ENCODE results near the gene GRM4.
"Not testable (repeated sequence)": the region's sequence is repeated elsewhere in the genome, so short reads cannot be mapped to it uniquely, and the experiment has no call there.

The GRM4 gene

DNA sequence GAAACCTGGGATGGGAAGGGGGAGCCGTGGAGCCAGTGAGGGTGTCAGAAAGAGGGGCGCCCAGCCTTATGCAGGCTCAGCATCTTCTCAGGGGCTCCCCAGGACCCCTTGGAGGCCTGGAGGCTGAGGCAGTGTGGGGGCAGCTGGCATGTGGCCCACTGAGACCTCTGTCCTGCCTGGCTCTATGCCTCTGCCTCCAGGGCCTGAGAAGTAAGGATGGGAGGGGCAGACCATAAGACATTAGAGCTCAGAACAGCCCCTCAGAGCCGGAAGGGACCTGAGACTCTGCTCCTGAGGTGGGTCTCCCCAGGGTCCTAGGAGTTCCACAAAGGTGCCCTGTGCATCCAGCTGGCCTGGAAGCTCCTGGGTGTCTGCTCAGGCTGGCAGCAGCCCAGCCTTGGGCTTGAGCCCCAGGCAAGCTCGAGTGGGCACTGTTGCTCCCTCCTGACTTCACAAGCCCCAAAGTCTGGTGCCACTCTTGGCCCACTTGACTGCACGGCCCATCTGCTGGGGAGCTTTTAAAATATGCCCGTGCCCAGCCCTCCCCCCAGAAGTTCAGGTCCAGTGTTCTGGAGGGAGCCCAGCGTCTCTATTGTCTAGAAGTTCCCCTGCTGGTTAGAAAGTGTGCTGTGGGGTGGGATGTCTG lies 126.8 kb downstream of the GRM4 start:
- DNase-seq: no peak

DNA sequence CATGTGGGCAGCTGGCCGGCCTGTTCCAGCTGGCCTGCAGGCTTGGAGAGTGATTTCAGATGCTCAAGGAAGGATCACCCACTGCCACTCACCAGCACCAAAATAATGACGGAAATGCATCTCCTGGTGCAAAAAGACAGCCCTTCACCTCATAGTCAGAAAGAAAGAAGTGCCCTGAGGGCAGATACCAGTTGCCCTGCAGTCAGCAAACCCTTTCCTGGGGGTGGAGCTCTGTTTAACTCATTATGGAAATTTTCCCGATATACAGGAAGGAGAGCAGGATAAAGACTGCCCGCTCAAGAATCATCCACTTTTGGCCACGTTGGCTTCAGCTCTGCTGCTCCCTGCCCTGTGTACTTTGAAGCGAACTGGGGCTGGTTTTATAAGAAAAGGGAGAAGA lies 127.9 kb downstream of the GRM4 start:
- no peak for DNase-seq

DNA sequence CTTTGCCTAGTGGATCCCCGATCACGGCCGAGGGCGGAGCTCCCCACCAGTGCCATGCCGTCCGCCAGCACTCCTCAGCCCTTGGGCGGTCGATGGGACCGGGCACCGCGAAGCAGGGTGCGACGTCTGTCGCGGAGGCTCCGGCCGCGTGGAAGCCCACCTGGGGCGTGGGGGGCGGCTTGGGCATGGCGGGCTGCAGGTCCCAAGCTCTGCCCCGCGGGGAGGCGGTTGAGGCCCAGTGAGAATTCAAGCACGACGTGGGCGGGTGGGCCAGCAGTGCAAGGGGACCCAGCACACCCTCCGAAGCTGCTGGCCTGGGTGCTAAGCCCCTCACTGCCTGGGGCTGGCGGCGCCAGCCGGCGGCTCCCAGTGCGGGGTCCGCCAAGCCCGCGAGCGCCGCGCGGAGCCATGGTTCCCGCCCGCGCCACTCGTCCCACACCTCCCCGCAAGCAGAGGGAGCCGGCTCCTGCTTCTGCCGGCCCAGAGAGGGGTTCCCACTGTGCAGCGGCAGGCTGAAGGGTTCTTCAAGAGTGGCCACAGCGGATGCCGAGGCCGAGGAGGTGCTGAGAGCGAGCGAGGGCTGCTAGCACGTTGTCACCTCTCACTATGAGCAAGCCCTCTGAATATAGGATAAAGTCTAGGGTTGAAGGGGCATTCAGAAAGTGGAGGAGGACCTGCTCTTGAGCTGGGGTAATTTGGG lies 128.6 kb downstream of the GRM4 start:
- DNase-seq: no peak

DNA sequence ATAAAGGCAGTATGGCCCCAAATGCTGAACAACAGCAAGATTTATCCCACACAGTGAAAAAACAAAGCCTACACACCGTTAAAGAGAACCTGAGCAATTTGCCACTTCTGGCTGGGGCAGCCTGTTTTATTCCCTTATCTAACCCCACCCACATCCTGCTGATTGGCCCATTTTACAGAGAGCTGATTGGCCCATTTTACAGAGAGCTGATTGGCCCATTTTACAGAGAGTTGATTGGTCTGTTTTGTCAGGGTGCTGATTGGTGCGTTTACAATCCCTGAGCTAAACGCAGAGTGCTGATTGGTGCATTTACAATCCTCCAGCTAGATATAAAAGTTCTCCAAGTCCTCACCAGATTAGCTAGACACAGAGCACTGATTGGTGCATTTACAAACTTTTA lies 129.3 kb downstream of the GRM4 start:
- not testable (repeated sequence) for DNase-seq

DNA sequence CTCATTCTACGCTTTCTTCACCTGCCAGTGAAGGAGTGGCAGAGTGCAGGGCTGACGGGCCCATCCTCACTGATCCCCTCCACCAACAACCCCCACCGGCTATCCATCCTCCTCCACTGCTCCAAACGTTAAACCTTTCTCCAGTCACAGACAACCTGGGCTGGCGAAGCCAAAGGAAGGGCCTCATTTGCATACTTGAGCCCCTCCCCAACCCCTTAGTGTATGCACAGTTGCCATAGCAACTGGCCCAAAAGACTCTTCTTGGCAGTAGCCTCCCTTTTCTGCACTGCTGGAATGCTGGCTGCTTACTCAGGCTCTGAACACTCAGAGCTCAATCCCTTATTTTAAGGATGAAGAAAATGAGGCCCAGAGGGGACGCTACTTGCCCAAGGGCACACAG lies 130.3 kb downstream of the GRM4 start:
- DNase-seq: no peak

DNA sequence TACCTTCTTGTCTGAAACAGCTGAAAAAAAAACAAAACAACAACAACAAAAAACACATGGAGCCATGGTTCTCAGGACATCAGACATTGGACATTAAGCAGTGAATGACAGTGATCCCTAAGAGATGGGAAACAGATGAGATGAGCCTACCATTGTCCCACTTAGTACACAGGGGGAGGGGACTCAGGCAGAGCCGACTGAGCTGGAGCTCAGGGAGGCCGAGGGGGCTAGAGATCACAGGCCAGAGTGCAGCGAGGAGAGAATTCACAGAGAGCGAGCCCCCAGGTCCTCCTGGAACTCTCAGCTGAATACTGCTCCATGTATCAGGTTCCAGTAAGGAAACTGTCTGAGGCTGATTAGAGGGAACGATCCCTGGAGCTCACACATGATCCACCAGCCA lies 134.6 kb downstream of the GRM4 start:
- DNase-seq: no peak

DNA sequence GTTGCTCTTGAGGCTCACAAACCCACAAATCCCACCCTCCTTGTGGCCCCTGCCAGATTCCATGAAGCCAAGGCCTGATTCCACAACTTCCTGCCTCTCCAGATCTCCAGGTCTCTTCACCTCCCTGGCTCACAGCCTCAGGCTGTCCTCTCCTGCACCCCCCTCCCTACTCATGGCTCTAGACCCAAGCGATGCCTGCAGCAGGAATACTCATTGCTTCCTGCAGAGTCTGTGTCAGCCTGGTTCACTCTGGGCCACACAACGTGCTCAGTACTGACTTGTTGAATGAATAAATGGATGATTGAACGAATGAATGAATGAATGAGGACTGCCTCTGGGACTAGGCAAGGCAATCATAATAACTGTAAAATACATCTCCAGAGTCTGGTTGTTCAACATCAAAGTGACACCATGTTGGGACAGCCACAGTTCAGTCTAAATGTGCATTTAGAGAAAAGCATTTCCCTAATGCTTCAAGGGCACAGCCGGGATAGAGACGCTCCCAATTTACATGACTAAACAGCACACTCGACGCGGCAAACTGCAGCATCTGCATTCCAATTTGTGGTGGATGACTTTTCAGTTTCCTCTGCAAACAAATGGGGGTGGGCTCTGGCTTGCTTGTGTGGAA lies 139.9 kb downstream of the GRM4 start:
- DNase-seq: no peak

DNA sequence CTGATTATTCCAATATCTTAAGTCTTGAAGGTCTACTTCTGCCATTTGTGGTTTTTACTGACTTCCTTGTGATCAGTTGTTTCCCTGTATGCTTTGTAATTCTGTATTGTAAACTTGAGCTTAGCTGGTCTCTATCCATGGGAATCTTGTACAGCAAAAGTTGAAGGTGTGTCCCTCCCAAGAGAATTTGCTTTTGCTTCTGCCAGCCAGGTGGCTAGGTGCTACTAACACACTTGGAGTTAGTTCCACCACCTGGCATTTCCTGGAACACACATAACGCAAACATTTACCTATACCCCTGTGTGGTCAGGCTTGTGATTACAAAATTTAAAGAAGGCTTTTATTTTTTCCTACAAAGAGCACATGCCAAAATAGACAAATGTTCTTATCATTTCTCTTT lies 141.2 kb downstream of the GRM4 start:
- DNase-seq: no peak

DNA sequence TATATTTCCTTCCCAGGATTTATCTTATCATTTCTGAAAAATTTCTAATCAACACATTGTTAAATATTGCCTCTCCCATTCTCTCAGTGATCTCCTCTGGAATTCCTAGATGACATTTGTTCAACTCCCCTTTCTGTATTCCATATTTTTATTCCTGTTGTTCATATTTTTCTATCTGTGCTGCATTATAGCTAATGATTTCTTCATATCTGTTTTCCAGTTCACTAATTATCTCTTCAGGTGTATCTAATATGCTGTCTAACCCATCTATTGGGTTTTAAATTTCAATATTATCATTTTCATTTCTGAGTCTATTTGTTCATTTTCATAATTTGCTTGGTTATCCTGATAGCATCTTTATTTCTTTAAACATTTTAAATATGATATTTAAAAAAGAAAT lies 141.9 kb downstream of the GRM4 start:
- no peak for DNase-seq

DNA sequence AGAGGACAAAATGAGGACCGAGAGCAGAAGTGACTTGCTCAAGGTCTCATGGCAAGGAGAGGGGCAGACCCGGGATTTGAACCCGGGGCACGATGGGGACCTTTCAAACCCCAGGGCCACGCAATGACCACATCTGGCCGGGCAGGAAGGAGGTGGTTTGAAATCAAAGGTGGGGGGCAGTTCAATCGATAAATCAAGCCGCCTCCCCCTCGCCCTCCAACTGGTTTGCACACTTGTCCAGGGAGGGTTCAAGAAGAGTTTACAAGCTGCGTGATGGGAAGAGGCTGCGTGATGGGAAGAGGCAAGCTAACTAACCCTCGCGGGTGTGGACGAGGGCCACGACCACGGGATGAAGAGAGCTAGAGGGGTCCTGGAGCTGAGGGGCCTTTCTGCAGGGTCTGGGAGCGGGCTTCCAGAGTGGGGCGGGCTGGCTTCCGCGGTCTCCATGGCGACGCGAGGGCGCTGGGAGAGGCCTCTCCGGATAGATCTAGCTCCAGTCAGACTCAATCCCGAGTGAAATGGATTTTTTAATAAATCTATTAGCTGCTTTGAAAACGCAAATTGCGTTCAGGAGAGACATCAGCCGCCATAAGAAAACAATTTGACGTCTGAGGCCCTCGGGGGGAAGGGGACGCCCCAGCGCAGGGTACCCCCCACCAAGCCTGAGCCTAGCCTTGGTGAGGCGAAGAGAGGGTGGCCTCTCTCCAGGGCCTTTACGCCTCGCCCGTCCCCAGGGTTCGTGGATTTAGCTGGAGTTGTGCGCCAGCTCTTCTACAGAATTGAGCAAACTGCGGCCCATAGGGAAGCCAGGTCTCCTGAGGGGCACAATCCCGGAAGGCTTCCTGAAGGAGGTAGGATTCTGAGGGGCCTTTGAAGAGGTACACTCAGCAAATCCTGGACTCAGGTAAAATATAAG lies 143.9 kb downstream of the GRM4 start:
- DNase-seq: no peak

DNA sequence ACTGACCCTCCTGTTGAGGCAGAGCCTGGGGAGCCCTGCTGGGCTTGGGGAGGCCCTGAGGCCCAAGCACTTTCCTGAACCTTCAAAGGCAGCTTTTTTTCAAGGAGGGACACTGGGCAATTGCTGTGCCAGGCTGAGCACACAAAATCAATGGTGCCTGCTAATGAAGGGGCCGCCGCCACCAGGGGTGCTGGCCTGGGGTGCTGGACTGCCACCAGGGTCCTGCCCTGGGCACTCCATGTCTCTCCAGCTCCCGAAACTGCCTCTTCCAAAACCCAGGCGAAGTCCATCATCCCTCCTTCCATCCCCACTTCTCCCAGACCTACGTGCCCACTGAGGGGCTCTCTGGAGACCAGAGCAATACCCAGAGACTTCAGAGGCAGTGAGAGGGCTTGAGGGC lies 145.6 kb downstream of the GRM4 start:
- DNase-seq: no peak

DNA sequence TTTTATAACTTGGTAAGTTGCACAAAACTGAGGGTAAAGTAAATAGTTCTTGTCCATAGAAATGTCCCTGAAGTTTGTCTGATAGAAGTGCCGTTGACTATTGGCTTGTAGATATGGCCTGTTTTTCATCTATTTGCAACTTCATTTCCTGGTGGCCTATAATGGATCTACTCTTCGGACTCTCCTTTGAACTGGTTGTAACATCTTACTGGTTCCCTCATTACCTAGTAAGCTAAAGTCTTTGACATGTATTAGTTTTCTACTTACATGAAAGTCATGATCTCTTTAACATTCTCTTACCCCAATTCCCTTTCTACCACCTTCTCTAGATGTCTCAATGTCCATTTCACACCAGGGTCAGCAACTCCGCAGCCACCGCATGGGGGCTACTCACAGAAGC lies 146.3 kb downstream of the GRM4 start:
- no peak for DNase-seq

DNA sequence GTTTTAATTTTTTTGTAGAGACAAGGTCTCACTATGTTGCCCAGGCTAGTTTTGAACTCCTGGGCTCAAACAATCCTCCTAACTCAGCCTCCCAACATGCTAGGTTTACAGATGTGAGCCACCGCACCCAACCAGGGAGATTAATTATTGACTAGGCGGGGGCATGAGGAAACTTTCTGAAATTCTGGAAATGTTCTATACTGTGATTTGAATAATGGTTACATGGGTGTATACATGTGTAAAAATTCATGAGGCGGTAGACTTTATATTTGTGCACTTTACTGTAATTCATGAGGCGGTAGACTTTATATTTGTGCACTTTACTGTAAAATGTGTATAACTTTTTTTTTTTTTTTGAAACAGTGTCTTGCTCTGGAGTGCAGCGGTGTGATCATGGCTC lies 147.2 kb downstream of the GRM4 start:
- no peak for DNase-seq

DNA sequence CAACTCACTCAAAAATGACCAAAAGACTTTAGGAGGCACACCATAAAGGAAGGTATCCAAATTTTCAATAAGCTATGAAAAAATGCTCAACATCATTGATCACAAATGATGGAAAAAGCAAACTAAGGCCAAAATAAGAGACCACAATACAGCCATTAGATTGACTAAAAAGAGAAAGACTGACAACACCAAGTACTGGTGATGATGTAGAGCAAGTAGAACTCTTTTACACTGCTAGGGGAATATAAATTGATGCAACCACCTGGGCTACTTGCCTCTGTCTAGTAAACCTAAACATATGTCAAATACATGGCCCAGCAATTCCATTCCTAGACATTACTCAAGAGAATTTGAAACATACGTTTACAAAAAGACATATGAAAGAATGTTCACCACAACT lies 148.6 kb downstream of the GRM4 start:
- no peak for DNase-seq

DNA sequence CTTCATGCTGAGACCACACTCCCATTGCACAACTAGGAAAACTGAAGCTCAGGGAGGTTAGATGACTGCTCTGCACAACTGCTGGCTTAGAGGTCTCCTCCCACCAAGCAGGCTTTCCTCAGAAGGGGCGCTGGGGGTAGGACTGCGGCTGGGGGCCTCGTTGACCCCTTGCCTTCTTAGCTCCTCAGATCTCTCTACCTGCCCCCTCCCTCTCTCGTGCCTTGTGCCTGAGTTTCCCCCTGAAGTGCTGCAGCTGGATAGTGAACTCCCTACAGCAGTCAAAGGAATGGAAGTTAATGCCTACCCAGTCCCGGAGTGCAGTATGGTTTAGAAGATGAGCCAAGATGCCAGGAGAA lies 149.8 kb downstream of the GRM4 start:
- no peak for DNase-seq

DNA sequence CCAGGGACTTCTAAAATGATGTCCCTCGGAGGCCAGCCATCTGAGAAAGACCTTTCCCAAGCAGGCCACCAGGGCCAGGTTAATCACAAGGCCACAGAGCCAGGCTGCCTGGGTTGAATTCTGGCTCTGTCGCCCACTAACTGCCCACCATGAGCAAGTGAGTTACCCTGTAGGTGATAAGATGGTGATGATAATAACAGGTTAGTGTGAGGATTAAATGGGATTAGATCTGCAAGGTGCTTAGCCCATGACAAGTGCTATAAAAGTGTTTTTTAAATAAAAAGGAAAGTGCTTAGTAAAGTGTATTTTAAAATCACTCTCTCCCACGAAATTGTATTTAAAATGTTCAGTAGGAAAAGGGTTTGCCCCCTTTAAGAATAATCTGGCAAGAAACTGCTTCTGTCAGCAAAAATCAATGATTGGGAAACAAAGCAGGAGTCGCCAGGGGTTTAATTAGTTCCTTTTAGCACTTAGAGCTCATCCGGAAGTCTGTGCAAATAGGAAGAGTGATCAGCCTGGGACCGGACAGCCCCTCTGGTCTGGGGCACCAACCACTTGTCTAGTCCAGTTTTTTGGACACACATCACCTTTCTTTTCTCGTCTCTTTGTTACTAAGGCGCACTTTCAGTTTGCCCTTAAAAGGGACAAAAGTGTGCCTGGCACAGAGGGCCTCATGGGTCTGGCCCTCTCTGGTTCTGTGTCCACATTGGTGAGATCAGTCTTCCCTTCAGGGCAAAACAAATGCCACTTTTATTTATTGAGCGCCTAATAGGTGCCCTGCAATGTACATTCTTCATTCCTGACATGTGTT lies 150.4 kb downstream of the GRM4 start:
- no peak for DNase-seq

DNA sequence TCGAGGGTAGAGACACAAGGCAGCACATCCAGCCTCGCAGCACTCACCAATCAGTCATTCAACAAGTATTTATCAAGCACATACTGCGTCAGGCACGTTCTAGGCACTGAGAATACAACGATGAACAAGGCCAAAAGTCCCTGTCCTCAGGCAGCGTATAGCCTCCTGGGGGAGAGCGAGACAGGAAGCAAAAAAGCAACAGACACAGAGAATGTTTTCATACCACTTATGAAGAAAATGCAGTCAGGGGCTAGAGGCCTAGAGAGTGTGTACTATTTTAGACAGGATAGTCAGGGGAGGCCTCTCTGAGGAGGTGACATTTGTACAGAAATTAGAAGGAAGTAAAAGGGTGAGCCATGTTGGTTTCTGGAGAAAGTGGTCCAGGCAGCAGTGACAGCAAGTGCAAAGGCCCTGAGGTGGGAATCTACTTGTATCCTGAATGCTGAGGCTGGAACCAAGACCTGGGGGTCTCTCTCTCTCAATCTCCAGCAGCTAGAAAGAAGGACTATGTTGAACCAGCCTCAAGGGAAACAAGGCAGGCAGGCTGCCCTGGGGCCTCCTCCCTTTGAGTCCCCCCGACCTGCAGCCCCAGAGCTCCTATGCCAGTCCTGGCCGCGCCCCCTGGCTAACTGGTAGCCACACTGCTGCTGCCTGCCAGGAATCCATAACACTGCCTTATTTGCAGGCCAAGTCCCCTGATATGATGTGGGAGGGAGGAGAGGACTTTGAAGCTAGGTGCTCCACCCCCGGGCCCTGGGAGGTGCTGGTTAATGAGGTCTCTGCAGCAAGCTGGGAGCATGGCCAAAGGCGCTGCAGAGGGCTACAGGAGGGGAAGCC lies 151.2 kb downstream of the GRM4 start:
- DNase-seq: no peak

DNA sequence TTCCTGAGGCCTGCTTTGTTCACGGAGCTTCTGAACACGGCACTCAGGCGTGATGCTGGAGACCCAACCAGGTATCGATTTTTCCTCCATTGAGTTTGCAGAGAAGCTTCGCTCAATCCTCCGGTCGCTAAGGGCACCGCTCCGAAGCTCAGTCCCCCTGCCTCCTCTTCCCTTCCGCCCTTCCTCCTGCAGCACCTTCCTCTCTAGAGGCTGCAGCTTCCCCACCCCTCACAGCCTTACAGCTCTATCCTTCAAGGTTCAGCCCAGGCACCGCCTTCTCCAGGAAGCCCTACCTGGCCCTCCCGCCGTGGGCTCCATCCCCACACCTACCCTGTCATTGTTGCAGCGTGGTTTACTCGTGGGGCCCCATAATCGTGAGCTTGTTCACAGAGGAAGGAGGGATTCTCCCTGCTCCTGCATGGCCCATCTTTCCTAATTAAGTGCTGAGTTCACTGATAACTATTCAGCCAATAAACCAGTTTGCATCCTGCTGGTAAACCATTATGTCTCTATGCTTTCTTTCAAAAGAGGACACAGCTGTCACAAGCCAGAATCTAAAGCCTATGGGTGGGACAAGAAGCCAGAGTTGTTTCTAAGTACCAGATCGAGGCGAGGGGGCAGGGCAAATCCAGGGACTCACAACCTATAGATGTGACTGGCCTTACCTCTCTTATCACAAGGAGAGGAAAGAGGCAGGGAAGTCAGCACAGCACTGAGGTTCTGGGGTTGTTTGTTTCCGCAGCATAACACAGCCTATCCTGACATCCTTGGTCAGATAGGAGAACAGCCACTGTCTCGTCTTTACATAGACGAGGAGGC lies 152.0 kb downstream of the GRM4 start:
- DNase-seq: no peak

DNA sequence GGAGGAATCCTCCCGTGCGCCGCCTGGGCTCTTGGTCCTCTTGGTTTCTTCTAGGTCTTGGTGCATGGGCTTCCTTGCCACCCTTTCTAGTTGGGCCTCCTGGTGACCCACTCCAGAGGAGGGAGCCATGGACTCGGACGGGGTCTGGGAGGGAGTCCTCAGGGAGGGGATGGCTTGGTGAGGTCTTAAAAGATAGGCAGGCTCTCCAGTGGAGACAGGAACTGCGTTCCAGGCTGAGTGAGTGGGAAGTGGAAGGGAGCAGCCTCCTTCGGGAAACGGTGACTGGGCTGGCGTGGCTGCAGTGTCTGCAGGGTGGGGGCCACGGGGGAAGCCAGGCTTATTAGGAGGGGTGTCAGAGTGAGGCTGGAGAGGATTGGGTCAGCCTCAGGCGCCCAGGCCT lies 152.8 kb downstream of the GRM4 start:
- no peak for DNase-seq

DNA sequence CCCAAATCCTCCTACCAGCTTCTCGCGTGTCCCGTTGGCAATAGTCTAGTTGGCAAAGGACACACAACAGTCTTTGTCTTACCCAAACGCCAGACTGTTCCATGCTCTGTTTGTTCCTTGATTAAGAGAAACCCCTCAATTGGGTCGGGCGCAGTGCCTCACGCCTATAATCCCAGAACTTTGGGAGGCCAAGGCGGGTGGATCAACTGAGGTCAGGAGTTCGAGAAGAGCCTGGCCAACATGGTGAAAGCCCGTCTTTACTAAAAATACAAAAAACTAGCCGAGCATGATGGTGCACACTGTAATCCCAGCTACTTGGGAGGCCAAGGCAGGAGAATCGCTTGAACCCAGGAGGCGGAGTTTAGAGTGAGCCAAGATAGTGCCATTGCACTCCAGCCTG lies 153.7 kb downstream of the GRM4 start:
- no peak for DNase-seq

DNA sequence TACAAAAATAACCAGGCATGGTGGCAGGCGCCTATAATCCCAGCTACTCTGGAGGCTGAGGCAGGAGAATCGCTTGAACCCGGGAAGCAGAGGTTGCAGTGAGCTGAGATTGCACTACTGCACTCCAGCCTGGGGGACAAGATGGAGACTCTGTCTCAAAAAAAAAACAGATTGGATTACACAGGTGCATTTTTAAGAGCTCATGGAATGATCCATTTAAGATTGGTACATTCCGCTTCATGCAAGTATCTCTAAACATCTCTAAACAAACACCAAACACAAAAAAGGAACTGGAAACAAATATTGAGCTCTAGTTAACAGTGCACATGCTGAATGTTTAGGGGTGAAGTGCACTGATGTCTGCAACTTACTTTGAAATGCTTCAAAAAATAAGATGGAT lies 154.3 kb downstream of the GRM4 start:
- DNase-seq: no peak

Data from NCI-H1930 (cell line).